GM23248 (cell line): ENCODE measurements around the gene NTN5. TPM values are rescaled to one million over a fixed set of nuclear protein-coding genes. Genes with fewer than 3 reads are reported as not detected.

ENCODE experiments used
- DNase-seq: peaks from one replicate; pipeline ENCODE4 v3.0.0-alpha.2; 2015
- H2AFZ ChIP-seq: fragments of 200-600 bp; sonication (generic); 2 replicates; pipeline ENCODE4 v1.6.1; 2016; ENCODE audit warnings: antibody characterized with exemption
- H3F3A ChIP-seq: fragments of 200-600 bp; sonication (generic); 2 replicates; pipeline ENCODE4 v1.6.1; 2016; ENCODE audit warnings: mild to moderate bottlenecking, antibody characterized with exemption, mixed run types; ENCODE audit not compliant: insufficient read depth
- H3K27ac ChIP-seq: fragments of 200-600 bp; sonication (generic); 2 replicates; pipeline ENCODE4 v1.5.1; 2016; ENCODE audit warnings: mild to moderate bottlenecking
- H3K27me3 ChIP-seq: fragments of 200-600 bp; sonication (generic); replicated peaks from 2 replicates; pipeline ENCODE4 v1.6.1; 2016; ENCODE audit warnings: mild to moderate bottlenecking; ENCODE audit not compliant: insufficient read depth
- H3K36me3 ChIP-seq: fragments of 200-600 bp; sonication (generic); 2 replicates; pipeline ENCODE4 v1.6.1; 2016; ENCODE audit warnings: low read depth, mild to moderate bottlenecking
- H3K4me1 ChIP-seq: fragments of 200-600 bp; sonication (generic); 2 replicates; pipeline ENCODE4 v1.6.1; 2016; ENCODE audit warnings: mild to moderate bottlenecking; ENCODE audit not compliant: insufficient read depth
- H3K4me2 ChIP-seq: fragments of 200-600 bp; sonication (generic); one replicate; pipeline ENCODE4 v1.6.1; 2016; ENCODE audit warnings: mild to moderate bottlenecking; ENCODE audit not compliant: unreplicated experiment
- H3K4me3 ChIP-seq: fragments of 200-600 bp; sonication (generic); 2 replicates; pipeline ENCODE4 v1.5.1; 2016; ENCODE audit warnings: mild to moderate bottlenecking
- H3K79me2 ChIP-seq: fragments of 200-600 bp; sonication (generic); 2 replicates; pipeline ENCODE4 v1.6.1; 2016; ENCODE audit warnings: mild to moderate bottlenecking; ENCODE audit not compliant: insufficient read depth
- H3K9ac ChIP-seq: fragments of 200-600 bp; sonication (generic); 2 replicates; pipeline ENCODE4 v1.6.1; 2016; ENCODE audit warnings: mild to moderate bottlenecking
- H3K9me2 ChIP-seq: fragments of 200-600 bp; sonication (generic); 2 replicates; pipeline ENCODE4 v1.6.1; 2016; ENCODE audit warnings: mixed run types, mild to moderate bottlenecking, moderate library complexity; ENCODE audit not compliant: insufficient read depth
- H3K9me3 ChIP-seq: fragments of 200-600 bp; sonication (generic); one replicate; pipeline ENCODE4 v1.6.1; 2017; ENCODE audit warnings: low read depth
- H4K20me1 ChIP-seq: fragments of 200-600 bp; sonication (generic); 2 replicates; pipeline ENCODE4 v1.6.0; 2016; ENCODE audit not compliant: insufficient read depth
- EZH2 ChIP-seq: fragments of 200-600 bp; sonication (generic); IDR thresholded peaks from 2 replicates; pipeline ENCODE4 v1.6.1; 2018; ENCODE audit warnings: antibody characterized with exemption, mild to moderate bottlenecking; ENCODE audit not compliant: insufficient read depth, poor library complexity, severe bottlenecking
- EZH2phosphoT487 ChIP-seq: fragments of 200-600 bp; sonication (generic); IDR thresholded peaks from 2 replicates; pipeline ENCODE4 v1.6.1; 2018; ENCODE audit warnings: antibody characterized with exemption, moderate library complexity, mild to moderate bottlenecking, low read depth; ENCODE audit not compliant: insufficient read depth
- WGBS, 2 experiments: methylation state at CpG; one replicate each; pipeline ENCODE4 v1.1.6; 2015 to 2017; ENCODE audit warnings: low lambda C conversion rate in 2 of 2, low coverage in 1 of 2; ENCODE audit errors: missing lambda C conversion rate in 2 of 2; 5-methylcytosine and 5-hydroxymethylcytosine counted together
- in situ Hi-C: fragments of 300-500 bp; cut with MboI; formaldehyde crosslinking; loops from 2 replicates; pipeline ENCODE4 v1.15.0; 2020
- polyA plus RNA-seq: library from polyadenylated mRNA; unstranded; fragments of >200 nt; fragmentation: Nextera tagmentation; extraction: Ambion mirVana; gene quantifications from 2 replicates; pipeline ENCODE4 v1.2.1, GENCODE V29; 2016
- total RNA-seq: library from RNA; depleted of rRNA; stranded (reverse); fragments of >200 nt; shearing (Covaris generic); gene quantifications from 2 replicates; pipeline ENCODE4 v1.2.3, GENCODE V29; 2014

The NTN5 gene
- total and polyA plus RNA-seq, 2 experiments from 2014 or later: 0.32 TPM; not detected in 1

DNA sequence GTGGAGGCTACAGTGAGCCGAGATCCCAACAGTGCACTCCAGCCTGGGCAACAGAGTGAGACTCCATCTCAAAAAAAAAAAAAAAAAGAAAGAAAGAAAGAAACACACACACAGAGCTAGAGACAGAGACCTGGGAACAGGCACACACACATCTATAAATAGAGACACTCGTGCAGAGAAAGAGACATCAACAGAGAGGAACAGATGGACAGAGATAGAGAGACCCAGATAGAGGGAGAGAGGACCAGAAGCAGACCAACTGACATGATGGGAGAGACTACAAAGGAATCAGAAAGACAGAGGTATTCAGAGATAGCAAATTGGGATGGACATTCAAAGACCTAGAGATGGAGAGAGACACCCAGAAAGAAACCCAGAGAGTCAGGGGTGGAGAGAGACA, 24.7 kb downstream of the NTN5 start:
- peaks cover 7% of the 10 kb centered on the region; the same call in 1 of the 2 replicates for H3F3A ChIP-seq
- H4K20me1 ChIP-seq: no peaks in the 10 kb centered on the region
- no peak overlapping the region for H3K27ac ChIP-seq
- no peaks in the 10 kb centered on the region for H3K79me2 ChIP-seq
- no peak overlapping the region for H3K4me3 ChIP-seq
- no peaks in the 10 kb centered on the region for H3K9me3 ChIP-seq
- TF ChIP-seq EZH2 (no peak), EZH2phosphoT487 (no peak)
- no peak overlapping the region for H3K9ac ChIP-seq
- 89 to 98% methylated on average over 2 of the region's 2 CpGs for WGBS, 2 experiments
- 0 out of 2 replicates have a peak, but pooled peaks cover 17% of the 10 kb centered on the region for H3K4me1 ChIP-seq
- no peak for DNase-seq
- no peak overlapping the region for H2AFZ ChIP-seq
- no peaks in the 10 kb centered on the region for H3K9me2 ChIP-seq
- H3K4me2 ChIP-seq: no peak overlapping the region
- no peaks in the 10 kb centered on the region for H3K27me3 ChIP-seq
- no peaks in the 10 kb centered on the region for H3K36me3 ChIP-seq
- in situ Hi-C loops: no loop called here

GRCh38 chr19:48646722-48647216, 26.0 kb downstream of the NTN5 start:
- TF ChIP-seq EZH2: no peak
- TF ChIP-seq EZH2phosphoT487: no peak
- H3K36me3 ChIP-seq: no peaks in the 10 kb centered on the region
- H3F3A ChIP-seq: peaks cover 7% of the 10 kb centered on the region; the same call in 1 of the 2 replicates
- in situ Hi-C loops: no loop called here
- no peak overlapping the region for H3K9ac ChIP-seq
- H3K27ac ChIP-seq: no peak overlapping the region
- no peaks in the 10 kb centered on the region for H3K9me2 ChIP-seq
- WGBS, 2 experiments: 11 to 60% methylated on average over 2 to 10 of the region's 10 CpGs
- H3K4me3 ChIP-seq: peak overlapping the region; percentile 73
- peak overlapping the region; percentile 93 for H2AFZ ChIP-seq
- 0 out of 2 replicates have a peak, but pooled peaks cover 17% of the 10 kb centered on the region for H3K4me1 ChIP-seq
- no peak for DNase-seq
- H4K20me1 ChIP-seq: no peaks in the 10 kb centered on the region
- no peaks in the 10 kb centered on the region for H3K27me3 ChIP-seq
- peak overlapping the region; percentile 96 for H3K4me2 ChIP-seq
- H3K9me3 ChIP-seq: no peaks in the 10 kb centered on the region
- no peaks in the 10 kb centered on the region for H3K79me2 ChIP-seq

DNA sequence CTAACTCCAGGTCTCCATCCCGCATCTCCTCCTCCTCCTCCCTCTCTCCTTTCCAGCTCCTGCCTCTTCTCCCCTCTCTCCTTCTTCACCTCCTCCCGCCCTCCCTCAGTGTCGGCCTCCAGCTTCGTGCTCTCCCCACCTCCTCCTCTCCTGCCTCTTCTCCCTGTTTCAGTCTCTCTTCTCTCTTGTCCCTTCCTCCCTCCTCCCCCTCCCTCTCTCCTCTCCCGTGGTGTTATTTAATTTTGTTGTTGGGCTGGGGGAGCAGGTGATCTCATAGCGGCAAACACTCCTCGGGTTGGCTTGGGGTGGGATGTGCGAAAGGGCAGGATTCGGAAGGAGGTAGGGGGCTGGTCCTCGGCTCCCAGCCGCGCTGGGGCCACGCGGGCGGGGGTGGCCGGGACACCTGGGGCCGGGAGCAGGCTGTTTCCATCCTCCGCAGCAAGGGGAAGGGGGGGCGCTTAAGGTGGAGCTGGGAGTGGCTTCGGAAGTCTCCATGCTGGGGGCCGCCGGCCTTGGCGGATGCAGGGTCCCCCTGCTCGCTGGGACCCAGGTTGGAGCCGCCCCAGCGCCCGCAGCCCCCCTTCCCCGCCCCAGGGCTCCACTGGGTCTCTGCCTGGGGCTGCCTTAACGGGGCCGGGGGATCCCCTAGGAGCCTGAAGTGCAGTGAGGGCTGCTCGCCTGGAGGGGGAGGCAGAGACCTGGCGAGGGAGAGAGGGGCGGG, 26.7 kb downstream of the NTN5 start, which contains the start of gene CA11:
Gene CA11 (minus strand): TSS at position 187 of the 721 bp plus-strand sequence. CDS start 555 bp downstream, outside the sequence.
- 0 out of 2 replicates have a peak, but pooled peaks cover 17% of the 10 kb centered on the region for H3K4me1 ChIP-seq
- peak within 1 kb of the TSS; percentile 73 for H3K4me3 ChIP-seq
- no peaks in the 10 kb centered on the region for H3K27me3 ChIP-seq
- DNase-seq: peak; percentile 87
- peaks cover 7% of the 10 kb centered on the region; the same call in 1 of the 2 replicates for H3F3A ChIP-seq
- 1 to 4% methylated on average over 13 to 33 of the region's 33 CpGs for WGBS, 2 experiments
- no peaks in the 10 kb centered on the region for H3K9me2 ChIP-seq
- no peaks in the 10 kb centered on the region for H3K79me2 ChIP-seq
- no peak for TF ChIP-seq EZH2
- no peaks in the 10 kb centered on the region for H3K36me3 ChIP-seq
- in situ Hi-C loops: no loop called here
- no peaks in the 10 kb centered on the region for H4K20me1 ChIP-seq
- peak within 1 kb of the TSS; percentile 27 for H3K9ac ChIP-seq
- H3K9me3 ChIP-seq: no peaks in the 10 kb centered on the region
- H3K4me2 ChIP-seq: peak within 1 kb of the TSS; percentile 96
- H3K27ac ChIP-seq: no peak within 1 kb of the TSS
- peak within 1 kb of the TSS; percentile 93 for H2AFZ ChIP-seq

GRCh38 chr19:48645620-48646000, 27.2 kb downstream of the NTN5 start:
- peak overlapping the region; percentile 96 for H3K4me2 ChIP-seq
- no peaks in the 10 kb centered on the region for H3K79me2 ChIP-seq
- H3K36me3 ChIP-seq: no peaks in the 10 kb centered on the region
- in situ Hi-C loops: no loop called here
- H3K27me3 ChIP-seq: no peaks in the 10 kb centered on the region
- no peak overlapping the region for H3K27ac ChIP-seq
- H3K9me2 ChIP-seq: no peaks in the 10 kb centered on the region
- H4K20me1 ChIP-seq: no peaks in the 10 kb centered on the region
- peaks cover 7% of the 10 kb centered on the region; the same call in 1 of the 2 replicates for H3F3A ChIP-seq
- H3K4me3 ChIP-seq: peak overlapping the region; percentile 73
- no peaks in the 10 kb centered on the region for H3K9me3 ChIP-seq
- DNase-seq: no peak
- 1 to 5% methylated on average over 4 to 6 of the region's 6 CpGs for WGBS, 2 experiments
- peak overlapping the region; percentile 27; the same call in 1 of the 2 replicates for H3K9ac ChIP-seq
- TF ChIP-seq EZH2 (no peak), EZH2phosphoT487 (no peak)
- H3K4me1 ChIP-seq: 0 out of 2 replicates have a peak, but pooled peaks cover 17% of the 10 kb centered on the region
- H2AFZ ChIP-seq: peak overlapping the region; percentile 93
